Measurements from ENCODE around the gene CALN1.

CALN1 gene

DNA sequence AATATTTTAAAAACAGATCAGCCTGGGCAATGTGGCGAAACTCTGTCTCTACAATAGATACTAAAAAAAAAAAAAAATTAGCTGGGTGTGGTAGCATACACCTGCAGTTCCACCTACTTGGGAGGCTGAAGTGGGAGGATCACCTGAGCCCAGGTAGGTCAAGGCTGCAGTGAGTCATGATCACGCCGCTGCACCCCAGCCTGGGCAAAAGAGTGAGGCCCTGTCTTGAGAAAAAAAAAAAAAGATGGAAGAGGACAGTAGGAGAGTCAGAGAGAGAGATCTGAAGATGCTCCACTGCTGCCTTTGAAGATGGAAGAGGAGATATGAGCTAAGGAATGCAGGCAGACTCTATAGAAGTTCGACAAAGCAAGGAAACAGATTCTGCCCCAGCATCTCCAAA is 181.9 kb downstream of the CALN1 start:
- H3K27ac ChIP-seq, result no peak overlapping the region
- no peak for TF ChIP-seq ZFX (IDR thresholded peaks at IDR 0.05)
- TF ChIP-seq, protein P1, sequence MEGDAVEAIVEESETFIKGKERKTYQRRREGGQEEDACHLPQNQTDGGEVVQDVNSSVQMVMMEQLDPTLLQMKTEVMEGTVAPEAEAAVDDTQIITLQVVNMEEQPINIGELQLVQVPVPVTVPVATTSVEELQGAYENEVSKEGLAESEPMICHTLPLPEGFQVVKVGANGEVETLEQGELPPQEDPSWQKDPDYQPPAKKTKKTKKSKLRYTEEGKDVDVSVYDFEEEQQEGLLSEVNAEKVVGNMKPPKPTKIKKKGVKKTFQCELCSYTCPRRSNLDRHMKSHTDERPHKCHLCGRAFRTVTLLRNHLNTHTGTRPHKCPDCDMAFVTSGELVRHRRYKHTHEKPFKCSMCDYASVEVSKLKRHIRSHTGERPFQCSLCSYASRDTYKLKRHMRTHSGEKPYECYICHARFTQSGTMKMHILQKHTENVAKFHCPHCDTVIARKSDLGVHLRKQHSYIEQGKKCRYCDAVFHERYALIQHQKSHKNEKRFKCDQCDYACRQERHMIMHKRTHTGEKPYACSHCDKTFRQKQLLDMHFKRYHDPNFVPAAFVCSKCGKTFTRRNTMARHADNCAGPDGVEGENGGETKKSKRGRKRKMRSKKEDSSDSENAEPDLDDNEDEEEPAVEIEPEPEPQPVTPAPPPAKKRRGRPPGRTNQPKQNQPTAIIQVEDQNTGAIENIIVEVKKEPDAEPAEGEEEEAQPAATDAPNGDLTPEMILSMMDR (conservative IDR thresholded peaks at IDR 0.05), result no peak

DNA sequence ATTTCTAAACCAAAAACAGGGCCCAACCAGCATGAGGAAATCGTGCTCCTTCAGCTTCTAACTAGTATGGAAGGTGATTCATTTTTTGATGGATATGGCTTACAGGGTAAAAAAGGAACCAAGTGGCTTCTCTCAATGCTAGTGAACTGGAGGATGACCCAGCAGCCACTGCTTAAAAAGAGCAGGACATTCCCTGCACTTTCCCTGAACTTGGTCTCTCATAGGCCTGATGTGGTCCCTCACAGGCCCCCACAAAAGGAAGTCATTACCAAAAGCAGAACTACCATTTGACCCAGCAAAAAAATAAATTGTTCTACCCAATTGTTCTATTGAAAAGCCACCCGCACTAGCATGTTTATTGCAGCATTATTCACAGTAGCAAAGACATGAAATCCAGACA is 188.8 kb downstream of the CALN1 start:
- H3K27ac ChIP-seq, result no peak overlapping the region
- TF ChIP-seq, protein P1 (conservative IDR thresholded peaks at IDR 0.05), result no peak
- no peak for TF ChIP-seq ZFX (IDR thresholded peaks at IDR 0.05)

DNA sequence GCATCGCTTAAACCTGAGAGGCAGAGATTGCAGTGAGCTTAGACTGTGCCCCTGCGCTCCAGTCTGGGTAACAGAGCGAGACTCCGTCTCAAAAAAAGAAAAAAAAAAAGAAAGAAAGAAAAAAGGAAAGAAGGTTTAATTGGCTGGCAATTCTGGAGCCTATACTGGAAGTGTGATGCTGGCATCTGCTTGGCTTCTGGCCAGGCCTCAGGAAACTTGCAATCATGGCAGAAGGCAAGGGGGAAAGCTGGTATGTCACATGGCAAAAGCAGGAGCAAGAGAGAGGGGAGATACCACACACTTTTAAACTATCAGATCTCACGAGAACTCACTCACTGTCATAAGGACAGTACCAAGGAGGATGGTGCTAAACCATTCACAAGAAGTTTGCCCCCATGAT is 190.0 kb downstream of the CALN1 start:
- H3K27ac ChIP-seq, result no peak overlapping the region
- TF ChIP-seq, protein P1 (conservative IDR thresholded peaks at IDR 0.05), result no peak
- TF ChIP-seq ZFX (IDR thresholded peaks at IDR 0.05), result no peak

DNA sequence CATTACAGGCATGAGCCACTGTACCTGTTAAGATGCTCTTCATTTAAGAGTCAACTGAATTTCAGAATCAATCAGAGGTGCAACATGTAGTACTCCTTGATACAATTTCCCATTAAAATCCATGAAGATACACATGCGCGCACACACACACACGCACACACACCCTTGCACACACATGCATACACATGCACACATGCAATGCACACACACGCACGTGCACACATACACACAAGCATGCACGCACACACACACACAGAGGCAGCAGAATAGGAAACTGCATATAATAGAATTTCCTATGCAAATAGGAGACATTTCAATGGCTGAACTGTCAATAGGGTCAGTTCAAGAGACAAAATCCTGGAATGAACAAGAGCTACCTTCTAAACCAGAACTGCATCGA is 192.6 kb downstream of the CALN1 start:
- no peak overlapping the region for H3K27ac ChIP-seq
- TF ChIP-seq, protein P1 (conservative IDR thresholded peaks at IDR 0.05), result no peak
- no peak for TF ChIP-seq ZFX (IDR thresholded peaks at IDR 0.05)

DNA sequence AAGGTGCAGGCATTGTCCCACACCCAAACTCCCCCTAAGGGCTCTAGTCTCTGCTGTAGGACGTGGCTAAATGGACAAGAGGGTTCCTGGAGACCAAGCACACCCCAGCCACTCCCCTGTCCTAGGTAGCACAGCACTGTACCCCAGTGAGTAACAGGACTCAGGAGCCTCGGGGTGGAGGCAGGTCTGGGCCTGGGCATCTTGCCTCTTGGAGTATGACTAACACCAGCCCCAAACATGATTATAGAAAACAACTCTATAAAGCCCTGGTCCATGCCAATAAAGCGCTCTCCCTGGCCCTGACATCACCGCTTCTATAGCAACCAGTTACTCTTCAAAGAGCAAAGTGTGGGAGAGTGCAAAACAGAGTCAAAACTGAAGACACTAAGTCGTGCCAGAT is 195.0 kb downstream of the CALN1 start:
- H3K27ac ChIP-seq, result no peak overlapping the region
- no peak for TF ChIP-seq ZFX (IDR thresholded peaks at IDR 0.05)
- TF ChIP-seq, protein P1 (conservative IDR thresholded peaks at IDR 0.05), result no peak

DNA sequence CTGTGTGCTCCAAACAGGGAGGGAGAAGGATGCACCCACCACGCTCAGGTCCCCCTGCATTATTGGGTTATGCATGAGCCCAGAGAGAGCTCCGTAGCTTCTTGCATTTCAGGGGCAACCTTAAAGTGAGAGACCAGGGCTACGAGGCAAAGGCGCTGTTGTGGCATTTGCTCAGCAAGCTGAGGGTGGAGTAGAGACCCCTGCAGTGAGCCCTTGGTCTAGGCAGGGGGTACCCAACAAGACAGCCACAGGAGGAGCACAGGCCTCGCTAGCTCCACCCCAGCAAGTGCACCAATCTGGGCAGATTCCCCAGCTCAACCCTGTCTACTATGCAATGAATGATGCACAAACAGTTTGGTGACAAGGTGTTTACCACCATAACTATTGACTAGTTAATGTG is 198.4 kb downstream of the CALN1 start:
- TF ChIP-seq, protein P1 (conservative IDR thresholded peaks at IDR 0.05), result no peak
- TF ChIP-seq ZFX (IDR thresholded peaks at IDR 0.05), result no peak
- H3K27ac ChIP-seq, result no peak overlapping the region

DNA sequence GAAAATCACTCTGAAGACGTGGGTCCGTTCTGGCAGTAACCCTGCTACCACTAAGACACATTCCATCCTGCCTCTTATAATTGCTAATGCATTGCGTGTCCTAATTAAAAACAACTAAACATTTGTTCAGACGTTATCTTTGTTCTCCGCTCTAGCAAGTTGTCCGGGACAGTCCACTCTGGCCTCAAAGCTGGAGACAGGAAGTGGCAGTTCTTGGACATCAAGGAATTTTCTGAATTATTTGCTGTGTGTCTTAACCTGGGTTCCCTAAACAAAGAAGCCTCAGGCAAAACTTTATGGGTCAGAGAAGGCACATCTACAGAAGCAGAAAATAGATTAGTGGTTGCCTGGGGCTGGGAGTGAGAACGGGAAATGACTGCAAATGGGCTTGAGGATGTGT is 199.1 kb downstream of the CALN1 start:
- no peak for TF ChIP-seq ZFX (IDR thresholded peaks at IDR 0.05)
- TF ChIP-seq, protein P1 (conservative IDR thresholded peaks at IDR 0.05), result no peak
- H3K27ac ChIP-seq, result no peak overlapping the region
